Measurements from ENCODE around the gene KRTAP4-7.
"Not testable (repeated sequence)": the region's sequence is repeated elsewhere in the genome, so short reads cannot be mapped to it uniquely, and the experiment has no call there.

KRTAP4-7 gene

GRCh38 chr17:41121742-41122141 is 37.8 kb downstream of the KRTAP4-7 start:
- TF ChIP-seq CTCF (IDR thresholded peaks at IDR 0.05) = no peak

- TF ChIP-seq CTCF (IDR thresholded peaks at IDR 0.05) = not testable (repeated sequence)
These were observed 40.0 kb downstream of the KRTAP4-7 start, which contains the start of gene KRTAP4-12 for GRCh38 chr17:41123991-41124371. KRTAP4-12 (minus strand) TSS chr17:41124182; CDS start chr17:41124122, 60 bp downstream.

- TF ChIP-seq CTCF (IDR thresholded peaks at IDR 0.05) = no peak
These were observed 41.1 kb downstream of the KRTAP4-7 start for GRCh38 chr17:41125064-41125463.

- no peak for TF ChIP-seq CTCF (IDR thresholded peaks at IDR 0.05)
These were observed 42.5 kb downstream of the KRTAP4-7 start for GRCh38 chr17:41126412-41126811.

GRCh38 chr17:41127371-41127770 is 43.4 kb downstream of the KRTAP4-7 start:
- no peak for TF ChIP-seq CTCF (IDR thresholded peaks at IDR 0.05)

GRCh38 chr17:41131979-41132378 is 48.0 kb downstream of the KRTAP4-7 start:
- TF ChIP-seq CTCF (IDR thresholded peaks at IDR 0.05) = no peak

- TF ChIP-seq CTCF (IDR thresholded peaks at IDR 0.05) = no peak
These were observed 50.2 kb downstream of the KRTAP4-7 start for GRCh38 chr17:41133880-41134735.

Measured in LNCAP (cell line).